Middle frontal gyrus (tissue), 1 donor: Measurements from ENCODE around the gene CACNG4.

Source experiments
- DNase-seq: peaks from one replicate; pipeline ENCODE4 v3.0.0-alpha.2; 2015; ENCODE audit warnings: low spot score; ENCODE audit errors: extremely low spot score

CACNG4 gene

GRCh38 chr17:67041941-67042899 is 77.7 kb downstream of the CACNG4 start:
- DNase-seq, result no peak

- no peak for DNase-seq
These were observed 78.8 kb downstream of the CACNG4 start for GRCh38 chr17:67043283-67043682.

GRCh38 chr17:67044016-67044772 is 79.7 kb downstream of the CACNG4 start, which contains the start of gene CACNG1:
Gene CACNG1, plus strand, starts transcription at chr17:67044554. Its CDS starts 107 bp downstream, at chr17:67044661.
- no peak for DNase-seq

- DNase-seq, result no peak
These were observed 80.4 kb downstream of the CACNG4 start for GRCh38 chr17:67044940-67045339.

- DNase-seq, result no peak
These were observed 81.9 kb downstream of the CACNG4 start for GRCh38 chr17:67046398-67046797.

GRCh38 chr17:67047382-67047781 is 82.9 kb downstream of the CACNG4 start:
- DNase-seq, result no peak

GRCh38 chr17:67049025-67049739 is 84.7 kb downstream of the CACNG4 start:
- DNase-seq, result no peak

- DNase-seq, result no peak
These were observed 85.6 kb downstream of the CACNG4 start for GRCh38 chr17:67050066-67050465.

GRCh38 chr17:67050471-67051154 is 86.1 kb downstream of the CACNG4 start:
- no peak for DNase-seq

- no peak for DNase-seq
These were observed 86.6 kb downstream of the CACNG4 start for GRCh38 chr17:67051155-67051538.

GRCh38 chr17:67051837-67052236 is 87.3 kb downstream of the CACNG4 start:
- DNase-seq, result no peak

GRCh38 chr17:67052720-67053437 is 88.4 kb downstream of the CACNG4 start:
- DNase-seq, result no peak

GRCh38 chr17:67053438-67054000 is 89.0 kb downstream of the CACNG4 start:
- no peak for DNase-seq

- no peak for DNase-seq
These were observed 89.6 kb downstream of the CACNG4 start for GRCh38 chr17:67054011-67054591.

- no peak for DNase-seq
These were observed 90.1 kb downstream of the CACNG4 start for GRCh38 chr17:67054608-67055007.

GRCh38 chr17:67055041-67055443 is 90.5 kb downstream of the CACNG4 start:
- DNase-seq, result no peak

GRCh38 chr17:67055811-67056745 is 91.6 kb downstream of the CACNG4 start:
- no peak for DNase-seq

- no peak for DNase-seq
These were observed 92.4 kb downstream of the CACNG4 start for GRCh38 chr17:67056746-67057490.
